Left colon (tissue), 2 donors: ENCODE measurements around the gene RAC3. TPM values are rescaled to one million over a fixed set of nuclear protein-coding genes. Genes with fewer than 3 reads are reported as not detected.

Source experiments
- ATAC-seq: fragments of 200-7000 bp; cut with Tn5 transposase; one replicate; pipeline ENCODE4 v1.9.1; 2020; ENCODE audit warnings: mild to moderate bottlenecking, moderate library complexity
- DNase-seq, 2 donors: peaks; one replicate each; pipeline ENCODE4 v3.0.0-alpha.2; 2020
- intact Hi-C, 2 donors: fragments of 100-400 bp; cut with DNase I in 1 of 2; cut with micrococcal nuclease in 1 of 2; formaldehyde crosslinking; loops; one replicate each; pipeline versions ENCODE4 v1.11.2 to v1.14.0; 2022; cut with DNase I, micrococcal nuclease
- long read RNA-seq: library from polyadenylated mRNA; unstranded; transcript quantifications from one replicate; pipeline ENCODE4 v2.0.0, GENCODE V29; 2021
- total RNA-seq, 2 donors: library from RNA; stranded (reverse); fragmentation: NEBNext Ultra II Directional; extraction: Animal tissue kit (Norgen Biotek cat#: 25700); gene quantifications; one replicate each; pipeline ENCODE4 v1.2.1, GENCODE V29; 2021
- donor health status: DM: no; HTN: no; CAD: no.
- donor health status: DM: yes; HTN: yes; CAD: no.

Gene RAC3
- 1 to 10 TPM; 4.2 to 9.0 TPM for total RNA-seq
- long read RNA-seq, result 0 reads

DNA sequence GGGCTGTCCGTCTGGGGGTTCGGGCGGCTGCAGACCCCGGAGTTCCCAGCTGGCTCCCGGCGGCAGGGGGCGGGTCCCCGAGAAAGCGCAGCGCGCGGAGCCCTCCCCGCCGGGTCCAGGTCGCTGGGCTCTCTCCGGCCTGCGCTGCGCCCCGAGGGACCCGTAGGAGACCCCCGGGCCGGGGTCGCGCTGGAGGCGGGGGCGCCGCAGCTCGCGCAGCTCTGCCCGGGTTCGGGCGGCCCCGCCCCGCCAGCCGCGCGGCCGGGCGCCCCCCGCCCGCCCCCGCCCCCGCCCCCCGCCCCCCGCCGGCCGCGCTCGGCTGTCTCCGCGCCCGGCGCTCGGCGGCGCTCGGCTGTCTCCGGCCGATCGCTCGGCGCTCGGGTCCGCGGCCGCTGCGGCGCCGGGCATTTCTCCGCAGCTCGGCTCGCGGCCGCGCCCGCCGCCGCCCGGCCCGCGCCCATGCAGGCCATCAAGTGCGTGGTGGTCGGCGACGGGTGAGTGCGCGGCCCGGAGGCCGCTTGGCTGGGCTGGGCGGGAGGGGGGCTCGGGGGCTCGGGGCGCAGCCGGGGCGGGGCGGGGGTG lies at the start of gene RAC3:
Gene RAC3, plus strand, starts transcription at position 376 of the 582 bp plus-strand sequence. Its CDS starts 84 bp downstream, at position 460.
- ATAC-seq, result peak; percentile 25
- intact Hi-C loops, result loop anchor here (5.0 kb wide), 1 partner anchor 121 kb away; no protein-coding TSS in a partner anchor
- DNase-seq, result no peak

- intact Hi-C loops, result no loop called here
- DNase-seq (no peak), ATAC-seq (peak; percentile 32)
These were observed 48.4 kb upstream of the RAC3 start for GRCh38 chr17:81983011-81983638.

DNA sequence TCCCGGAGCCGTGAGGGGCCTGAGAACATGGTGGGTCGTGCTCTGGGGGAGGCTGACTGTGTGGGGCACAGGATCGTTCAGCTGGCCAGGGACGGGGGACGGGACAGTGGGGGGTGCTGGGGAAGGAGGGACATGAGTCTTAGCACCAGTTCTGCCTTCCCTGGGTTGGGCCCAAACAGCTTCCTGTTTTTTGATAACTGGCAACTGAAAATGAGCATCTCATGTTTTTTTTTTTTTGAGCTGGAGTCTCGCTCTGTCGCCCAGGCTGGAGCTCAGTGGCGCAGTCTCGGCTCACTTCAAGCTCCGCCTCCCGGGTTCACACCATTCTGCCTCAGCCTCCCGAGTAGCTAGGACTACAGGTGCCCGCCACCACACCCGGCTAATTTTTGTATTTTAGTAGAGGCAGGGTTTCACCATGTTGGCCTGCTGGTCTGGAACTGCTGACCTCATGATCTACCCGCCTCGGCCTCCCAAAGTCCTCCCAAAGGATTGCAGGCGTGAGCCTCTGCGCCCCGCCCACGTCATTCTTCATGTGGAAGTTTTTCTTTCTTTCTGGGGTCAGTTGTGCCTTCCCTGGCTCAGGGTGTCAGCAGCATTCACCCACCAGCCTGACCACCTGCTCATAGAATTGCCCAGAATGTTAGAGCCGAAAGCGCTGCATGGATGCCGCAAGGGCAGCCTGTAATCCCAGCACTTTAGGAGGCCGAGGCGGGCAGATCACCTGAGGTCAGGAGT lies 47.7 kb upstream of the RAC3 start:
- ATAC-seq, result no peak
- no peak for DNase-seq
- intact Hi-C loops, result no loop called here

DNA sequence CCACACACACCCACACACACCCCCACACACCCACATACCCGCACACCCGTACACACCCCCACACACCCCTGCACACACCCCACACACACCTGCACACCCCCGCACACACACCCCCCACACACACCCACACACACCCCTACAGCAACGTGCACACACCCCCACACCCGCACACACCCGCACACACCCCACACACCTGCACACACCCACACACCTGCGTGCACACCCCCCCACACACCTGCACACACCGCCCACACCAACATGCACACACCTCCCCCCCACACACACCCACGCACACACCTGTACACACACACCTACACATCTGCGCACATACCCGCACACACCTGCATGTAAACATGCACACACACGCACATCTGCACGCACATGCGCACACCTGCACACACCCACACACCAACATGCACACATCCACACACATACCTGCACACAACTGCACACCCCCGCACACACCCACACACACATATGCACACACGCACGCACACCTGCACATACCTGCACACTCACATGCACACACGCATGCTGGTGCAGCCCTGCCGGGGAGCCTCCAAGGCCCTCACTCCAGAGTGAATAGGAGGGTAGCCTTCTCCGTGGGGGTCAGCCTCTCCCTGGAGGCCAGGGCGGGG lies 46.6 kb upstream of the RAC3 start:
- intact Hi-C loops, result no loop called here
- DNase-seq (no peak), ATAC-seq (no peak)

DNA sequence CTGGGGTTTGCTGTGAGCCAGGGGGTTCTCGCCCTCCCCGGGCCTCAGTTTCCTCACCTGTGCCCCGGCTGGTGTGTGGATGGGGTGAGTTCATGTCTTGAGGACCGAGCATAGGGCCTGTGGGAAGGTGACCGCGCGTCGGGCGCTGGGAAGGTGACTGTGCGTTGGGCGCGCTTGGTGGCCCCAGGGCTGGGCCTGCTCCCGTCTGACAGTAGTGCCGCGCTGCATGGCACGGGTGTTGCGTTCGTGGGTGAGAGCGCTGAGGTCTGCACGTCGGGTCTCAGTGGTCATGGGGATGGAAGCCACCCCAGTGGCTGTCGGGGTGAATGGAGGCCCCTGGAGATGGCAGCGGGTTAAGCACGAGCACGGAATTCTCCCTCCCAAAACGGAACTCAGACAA lies 44.9 kb upstream of the RAC3 start:
- intact Hi-C loops, result no loop called here
- ATAC-seq, result no peak

GRCh38 chr17:81987161-81987770 lies 44.2 kb upstream of the RAC3 start:
- DNase-seq, result no peak
- ATAC-seq, result no peak
- intact Hi-C loops, result no loop called here

More for the DNA sequence above, 44.9 kb upstream of the RAC3 start:
- DNase-seq, result no peak

DNA sequence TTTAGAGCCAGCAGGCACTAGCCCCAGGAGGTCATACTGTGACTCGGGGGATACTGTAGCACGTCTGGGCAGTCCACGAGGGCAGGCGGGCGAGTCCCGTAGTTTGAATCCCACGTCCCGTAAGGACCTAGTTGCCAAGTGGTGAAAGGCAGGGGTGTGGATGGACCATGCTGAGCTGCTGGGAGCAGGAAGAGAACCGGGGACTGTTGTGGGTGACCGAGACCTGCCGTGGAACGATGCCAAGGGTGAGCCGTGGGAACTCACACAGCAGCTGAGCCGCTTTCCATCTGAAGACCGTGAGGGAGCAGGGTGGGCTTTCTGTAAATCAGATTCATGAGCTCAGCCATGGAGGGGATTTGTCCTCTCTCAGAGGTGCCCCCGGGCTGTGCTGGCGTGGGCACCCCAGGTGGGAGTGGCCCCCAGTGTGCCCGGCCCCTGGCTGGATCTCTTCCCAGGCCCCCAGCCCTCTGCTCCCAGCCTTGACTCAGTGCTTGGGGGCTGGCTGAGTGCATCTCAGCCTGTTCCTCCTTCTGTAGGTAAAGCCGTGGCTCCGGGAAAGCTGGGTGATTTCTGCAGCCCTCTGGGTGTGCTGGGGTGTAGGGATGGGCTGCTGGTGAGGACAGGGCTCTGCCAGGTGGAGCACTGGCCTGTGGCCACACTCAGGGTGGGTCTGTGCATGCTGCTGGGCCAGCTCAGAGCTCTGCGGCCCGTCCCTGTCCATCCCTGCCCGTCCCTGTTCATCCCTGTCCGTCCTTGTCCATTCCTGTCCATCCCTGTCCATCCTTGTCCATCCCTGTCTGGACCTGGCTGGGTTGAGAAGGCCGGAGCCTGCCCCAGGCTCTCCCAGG lies 40.4 kb upstream of the RAC3 start:
- DNase-seq (no peak), ATAC-seq (peak; percentile 23)
- intact Hi-C loops, result no loop called here

DNA sequence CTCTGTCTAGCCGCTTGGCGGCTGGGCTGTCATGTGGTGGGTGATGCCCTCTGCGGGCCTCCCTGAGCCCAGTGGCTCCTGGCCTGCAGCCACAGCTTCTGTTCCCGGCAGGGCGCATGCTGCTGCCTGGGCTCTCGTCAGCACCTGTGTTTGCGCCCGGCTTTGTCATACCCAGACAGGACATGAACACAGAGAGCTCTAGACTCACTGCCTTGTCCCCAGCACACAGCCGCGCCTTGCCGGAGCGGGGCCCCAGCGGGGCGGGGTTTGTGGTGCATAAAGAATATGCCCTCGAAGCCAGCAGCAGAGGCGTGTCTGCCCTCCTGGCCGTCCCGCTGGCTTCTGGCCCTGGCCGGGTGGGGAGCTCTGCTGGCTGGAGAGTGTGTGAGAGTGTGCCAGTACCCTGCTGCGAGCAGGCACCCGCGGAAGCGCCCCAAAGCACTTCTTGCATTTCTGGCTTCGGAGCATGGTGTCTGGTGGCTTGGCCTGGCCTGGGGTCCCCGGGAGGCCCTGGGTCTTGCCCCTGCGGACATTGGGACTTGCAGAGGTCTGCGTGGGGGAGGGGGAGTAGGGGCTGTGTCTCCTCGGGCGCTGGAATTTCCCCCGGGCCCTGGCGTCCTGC lies 39.7 kb upstream of the RAC3 start:
- ATAC-seq, result peak; percentile 96

GRCh38 chr17:81992306-81993102 lies 39.0 kb upstream of the RAC3 start:
- no peak for DNase-seq
- ATAC-seq, result peak; percentile 2
- intact Hi-C loops, result no loop called here

More for the DNA sequence above, 39.7 kb upstream of the RAC3 start:
- intact Hi-C loops, result no loop called here
- peak; percentile 90 to 91 for DNase-seq

- no peak for DNase-seq
- ATAC-seq, result no peak
- intact Hi-C loops, result no loop called here
These were observed 37.5 kb upstream of the RAC3 start for GRCh38 chr17:81993729-81994592.

- ATAC-seq, result no peak
- DNase-seq, result no peak
- intact Hi-C loops, result no loop called here
These were observed 36.6 kb upstream of the RAC3 start for GRCh38 chr17:81994593-81995462.

DNA sequence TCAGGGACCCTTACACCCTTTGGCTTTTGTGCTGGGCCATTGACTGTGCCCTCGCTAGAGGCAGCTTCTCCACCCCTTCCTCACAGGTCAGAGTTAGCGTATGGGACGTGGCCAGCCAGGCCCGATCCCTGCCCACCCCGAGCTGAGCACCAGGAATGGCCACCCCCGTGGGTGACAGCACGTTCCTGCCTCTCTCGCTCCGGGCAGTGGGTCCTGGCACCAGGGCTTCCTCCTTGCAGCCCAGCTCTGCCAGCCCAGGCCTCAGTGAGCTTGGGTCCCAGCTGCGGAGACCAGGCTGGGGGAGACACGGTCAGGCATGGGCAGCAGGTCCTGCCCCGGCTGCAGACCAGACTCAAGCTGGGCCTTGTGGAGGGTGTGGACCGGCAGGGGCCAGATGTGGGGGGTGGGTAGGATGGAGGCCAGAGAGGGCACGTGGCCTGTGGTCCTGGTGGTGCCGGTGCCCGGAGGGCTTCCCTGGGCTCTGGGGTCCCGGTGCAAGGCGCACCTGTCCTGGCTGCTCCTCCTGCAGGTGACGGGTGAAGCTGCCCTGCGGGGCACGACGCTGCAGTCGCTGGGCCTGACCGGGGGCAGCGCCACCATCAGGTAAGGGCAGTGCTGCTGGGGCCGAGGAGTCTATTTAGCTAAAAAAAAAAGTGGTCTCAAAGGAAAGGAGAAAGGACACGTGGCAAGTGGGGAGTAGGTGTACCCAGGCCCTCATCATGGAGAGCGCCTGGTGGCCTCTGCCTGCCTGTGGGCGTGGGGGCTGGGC lies 35.8 kb upstream of the RAC3 start:
- ATAC-seq (no peak), DNase-seq (no peak)
- intact Hi-C loops, result no loop called here

GRCh38 chr17:81996232-81996756 lies 35.2 kb upstream of the RAC3 start:
- intact Hi-C loops, result no loop called here
- no peak for DNase-seq
- no peak for ATAC-seq

- DNase-seq, result no peak
- intact Hi-C loops, result no loop called here
- no peak for ATAC-seq
These were observed 34.6 kb upstream of the RAC3 start for GRCh38 chr17:81996757-81997441.
